Measurements from ENCODE around the gene SF3B1. TPM values are rescaled to one million over a fixed set of nuclear protein-coding genes. Genes with fewer than 3 reads are reported as not detected.
A peak's percentile ranks its signal among the peaks of the same experiment; 100 is the strongest.
"Not testable (repeated sequence)": the region's sequence is repeated elsewhere in the genome, so short reads cannot be mapped to it uniquely, and the experiment has no call there.

Gene SF3B1
- total and polyA plus RNA-seq, 5 experiments from 2014 or later = 120 to 768 (median 131) TPM

GRCh38 chr2:197454923-197455322, 20.1 kb upstream of the SF3B1 start:
- peak overlapping the region; percentile 98 to 100 (median 100) for H3K4me3 Mint-ChIP-seq

GRCh38 chr2:197453914-197454398, 19.1 kb upstream of the SF3B1 start:
- peaks cover 25 to 59% (median 51%) of the 10 kb centered on the region in 4 donors for H3K4me1 Mint-ChIP-seq
- H3K4me3 Mint-ChIP-seq = peak overlapping the region; percentile 98 to 100 (median 100)
- no peak for DNase-seq
- POLR2A ChIA-PET = interaction anchor here (0.7 to 8.3 kb wide), 6 partner anchors 9 to 62 kb away, joined by 3 to 187 read pairs (median 14); partner anchors contain the start of genes HSPD1, HSPE1, MOB4 and SF3B1
- H3K27ac Mint-ChIP-seq = peak overlapping the region; percentile 100
- no peaks in the 10 kb centered on the region for H3K9me3 Mint-ChIP-seq
- H3K27me3 Mint-ChIP-seq = no peaks in the 10 kb centered on the region
- peaks cover 0 to 11% (median 3%) of the 10 kb centered on the region in 3 donors for H3K36me3 Mint-ChIP-seq
- no peak for ATAC-seq

More at GRCh38 chr2:197454923-197455322, 20.1 kb upstream of the SF3B1 start:
- H3K27me3 Mint-ChIP-seq = no peaks in the 10 kb centered on the region
- POLR2A ChIA-PET = interaction anchor here (0.6 to 8.3 kb wide), 3 partner anchors 12 to 45 kb away, joined by 3 to 187 read pairs (median 3); partner anchors contain the start of genes HSPD1, HSPE1 and SF3B1
- H3K27ac Mint-ChIP-seq = peak overlapping the region; percentile 32 to 100 (median 86)
- no peaks in the 10 kb centered on the region for H3K9me3 Mint-ChIP-seq
- H3K36me3 Mint-ChIP-seq = peaks cover 0 to 21% (median 6%) of the 10 kb centered on the region in 3 donors
- ATAC-seq (no peak), DNase-seq (no peak)
- peaks cover 27 to 69% (median 57%) of the 10 kb centered on the region in 4 donors for H3K4me1 Mint-ChIP-seq

- peaks cover 22 to 54% (median 47%) of the 10 kb centered on the region in 4 donors for H3K4me1 Mint-ChIP-seq
- H3K36me3 Mint-ChIP-seq = peaks cover 0 to 6% (median 3%) of the 10 kb centered on the region in 3 donors
- H3K27me3 Mint-ChIP-seq = no peaks in the 10 kb centered on the region
- peak; percentile 85 to 88 for ATAC-seq
- no peaks in the 10 kb centered on the region for H3K9me3 Mint-ChIP-seq
- peak within 1 kb of the TSS; percentile 100 for H3K27ac Mint-ChIP-seq
- DNase-seq = peak; percentile 92 to 99 (median 98)
- peak within 1 kb of the TSS; percentile 98 to 100 (median 100) for H3K4me3 Mint-ChIP-seq
- POLR2A ChIA-PET = interaction anchor here (0.7 to 8.3 kb wide), 9 partner anchors 9 to 666 kb away, joined by 3 to 187 read pairs (median 6); partner anchors contain the start of genes HSPD1, HSPE1, MARS2 and MOB4
These were observed 18.5 kb upstream of the SF3B1 start, which contains the start of gene COQ10B for GRCh38 chr2:197453123-197453913. Gene COQ10B (plus strand): TSS chr2:197453552. CDS start chr2:197453561, 9 bp downstream.

GRCh38 chr2:197452754-197453122, 17.9 kb upstream of the SF3B1 start:
- peaks cover 20 to 49% (median 42%) of the 10 kb centered on the region in 4 donors for H3K4me1 Mint-ChIP-seq
- POLR2A ChIA-PET = interaction anchor here (0.7 to 8.3 kb wide), 8 partner anchors 16 to 667 kb away, joined by 3 to 187 read pairs (median 8); partner anchors contain the start of genes HSPD1, HSPE1, MARS2 and MOB4

GRCh38 chr2:197450935-197451358, 16.1 kb upstream of the SF3B1 start:
- not testable (repeated sequence) for DNase-seq, H3K27me3 Mint-ChIP-seq, H3K9me3 Mint-ChIP-seq, ATAC-seq, H3K36me3 Mint-ChIP-seq
- POLR2A ChIA-PET = interaction anchor here (0.9 to 8.3 kb wide), 3 partner anchors 14 to 254 kb away, joined by 3 to 187 read pairs (median 42); partner anchors contain the start of genes HSPD1, HSPE1, MARS2 and SF3B1
- Mint-ChIP-seq H3K4me3 (peak overlapping the region in 3 of 10 donors; percentile 22 to 60 (median 39)), H3K4me1 (peaks cover 17 to 34% (median 28%) of the 10 kb centered on the region in 4 donors), H3K27ac (peak overlapping the region in 5 of 10 donors; percentile 24 to 84 (median 58))

More at GRCh38 chr2:197452754-197453122, 17.9 kb upstream of the SF3B1 start:
- Mint-ChIP-seq H3K27me3 (no peaks in the 10 kb centered on the region), H3K9me3 (no peaks in the 10 kb centered on the region), H3K36me3 (peaks cover 0 to 3% (median 1%) of the 10 kb centered on the region in 3 donors), H3K4me3 (peak overlapping the region; percentile 98 to 100 (median 100)), H3K27ac (peak overlapping the region; percentile 100)
- DNase-seq (no peak), ATAC-seq (no peak)

GRCh38 chr2:197450465-197450864, 15.6 kb upstream of the SF3B1 start:
- H3K36me3 Mint-ChIP-seq = no peaks in the 10 kb centered on the region
- DNase-seq (no peak), ATAC-seq (no peak)
- H3K9me3 Mint-ChIP-seq = no peaks in the 10 kb centered on the region
- POLR2A ChIA-PET = interaction anchor here (0.9 to 8.3 kb wide), 3 partner anchors 14 to 254 kb away, joined by 3 to 187 read pairs (median 42); partner anchors contain the start of genes HSPD1, HSPE1, MARS2 and SF3B1
- H3K27me3 Mint-ChIP-seq = peaks cover 0 to under 1% (median 0%) of the 10 kb centered on the region in 5 donors
- no peak overlapping the region for H3K27ac Mint-ChIP-seq
- peaks cover 14 to 29% (median 24%) of the 10 kb centered on the region in 4 donors for H3K4me1 Mint-ChIP-seq
- H3K4me3 Mint-ChIP-seq = no peak overlapping the region

GRCh38 chr2:197446844-197447243, 12.0 kb upstream of the SF3B1 start:
- peaks cover 0 to 4% (median under 1%) of the 10 kb centered on the region in 4 donors for H3K4me1 Mint-ChIP-seq
- no peak overlapping the region for H3K27ac Mint-ChIP-seq
- H3K36me3 Mint-ChIP-seq = no peaks in the 10 kb centered on the region
- no peaks in the 10 kb centered on the region for H3K9me3 Mint-ChIP-seq
- no peak for ATAC-seq
- POLR2A ChIA-PET = no interaction called here
- H3K27me3 Mint-ChIP-seq = peaks cover 0 to 3% (median 0%) of the 10 kb centered on the region in 5 donors
- DNase-seq = no peak
- H3K4me3 Mint-ChIP-seq = no peak overlapping the region

- ATAC-seq = no peak
These were observed 10.9 kb upstream of the SF3B1 start for GRCh38 chr2:197445746-197446145.

GRCh38 chr2:197442857-197443256, 8.0 kb upstream of the SF3B1 start:
- Mint-ChIP-seq H3K9me3 (no peaks in the 10 kb centered on the region), H3K4me3 (no peak overlapping the region), H3K36me3 (no peaks in the 10 kb centered on the region), H3K27me3 (peaks cover 0 to 3% (median 0%) of the 10 kb centered on the region in 5 donors), H3K27ac (no peak overlapping the region), H3K4me1 (no peaks in the 10 kb centered on the region)
- POLR2A ChIA-PET = interaction anchor here (0.5 to 2.9 kb wide), 2 partner anchors 7 to 161 kb away, joined by 3 to 11 read pairs; partner anchors contain the start of gene SF3B1
- DNase-seq = no peak
- no peak for ATAC-seq

More at GRCh38 chr2:197445746-197446145, 10.9 kb upstream of the SF3B1 start:
- POLR2A ChIA-PET = interaction anchor here (0.8 to 2.9 kb wide), 2 partner anchors 10 kb away, joined by 3 to 11 read pairs; partner anchors contain the start of gene SF3B1
- Mint-ChIP-seq H3K36me3 (no peaks in the 10 kb centered on the region), H3K27me3 (peaks cover 0 to 3% (median 0%) of the 10 kb centered on the region in 5 donors), H3K9me3 (no peaks in the 10 kb centered on the region), H3K4me1 (no peaks in the 10 kb centered on the region), H3K27ac (no peak overlapping the region), H3K4me3 (no peak overlapping the region)
- no peak for DNase-seq

- H3K27ac Mint-ChIP-seq = peak overlapping the region in 7 of 10 donors; percentile 9 to 91 (median 65)
- peak overlapping the region in 3 of 10 donors; percentile 50 to 60 (median 56) for H3K4me3 Mint-ChIP-seq
These were observed 2.6 kb upstream of the SF3B1 start for GRCh38 chr2:197437380-197437779.

GRCh38 chr2:197435598-197436420, 981 bp upstream of the SF3B1 start:
- Mint-ChIP-seq H3K27ac (peak overlapping the region; percentile 100), H3K9me3 (no peaks in the 10 kb centered on the region), H3K36me3 (peaks cover 0 to 8% (median 0%) of the 10 kb centered on the region in 3 donors), H3K4me1 (peaks cover 28 to 49% (median 44%) of the 10 kb centered on the region in 4 donors), H3K4me3 (peak overlapping the region; percentile 92 to 100 (median 99)), H3K27me3 (no peaks in the 10 kb centered on the region)
- DNase-seq = peak in 2 of 10 donors; percentile 19 to 28
- ATAC-seq = peak in 1 of 2 donors; percentile 12
- POLR2A ChIA-PET = interaction anchor here (0.5 to 9.9 kb wide), 19 partner anchors 8 to 322 kb away, joined by 3 to 187 read pairs (median 4); partner anchors contain the start of genes ANKRD44, COQ10B, HSPD1 and HSPE1

More at GRCh38 chr2:197437380-197437779, 2.6 kb upstream of the SF3B1 start:
- POLR2A ChIA-PET = interaction anchor here (3.7 to 9.9 kb wide), 2 partner anchors 15 to 62 kb away, joined by 54 to 187 read pairs; partner anchors contain the start of genes COQ10B, HSPD1 and HSPE1
- peaks cover 17 to 33% (median 29%) of the 10 kb centered on the region in 4 donors for H3K4me1 Mint-ChIP-seq
- no peaks in the 10 kb centered on the region for H3K9me3 Mint-ChIP-seq
- H3K27me3 Mint-ChIP-seq = no peaks in the 10 kb centered on the region
- ATAC-seq (no peak), DNase-seq (no peak)
- H3K36me3 Mint-ChIP-seq = no peaks in the 10 kb centered on the region

Measured in naive thymus-derived CD8-positive, alpha-beta T cell (primary cell).